ENCODE results near the gene PRKN.

The PRKN gene

GRCh38 chr6:161489626-161490306 is 1237.8 kb downstream of the PRKN start:
- Histone ChIP-seq H3K4me3 (ENCODE audit: low read depth in 1 of 2, low read length in 2 of 2) (no peak overlapping the region), H3K36me3 (ENCODE audit: control insufficient read depth in 1 of 2, insufficient read depth in 2 of 2, low read length in 2 of 2) (no peaks in the 10 kb centered on the region), H3K9me3 (ENCODE audit: control insufficient read depth in 1 of 2, low read length in 2 of 2) (no peaks in the 10 kb centered on the region), H3K27ac (ENCODE audit: low read depth, low read length) (no peak overlapping the region), H3K27me3 (ENCODE audit: control insufficient read depth in 1 of 2, insufficient read depth in 2 of 2, low read length in 2 of 2) (no peaks in the 10 kb centered on the region), H3K9ac (ENCODE audit: low read depth in 1 of 2, low read length in 2 of 2) (no peak overlapping the region), H3K4me1 (ENCODE audit: control insufficient read depth in 1 of 2, insufficient read depth in 2 of 2, low read length in 2 of 2) (no peaks in the 10 kb centered on the region)

GRCh38 chr6:161487694-161488093 is 1239.9 kb downstream of the PRKN start:
- no peaks in the 10 kb centered on the region for H3K36me3 ChIP-seq (ENCODE audit: control insufficient read depth in 1 of 2, insufficient read depth in 2 of 2, low read length in 2 of 2)
- H3K27me3 ChIP-seq (ENCODE audit: control insufficient read depth in 1 of 2, insufficient read depth in 2 of 2, low read length in 2 of 2): no peaks in the 10 kb centered on the region
- H3K4me3 ChIP-seq (ENCODE audit: low read depth in 1 of 2, low read length in 2 of 2): no peak overlapping the region
- H3K9ac ChIP-seq (ENCODE audit: low read depth in 1 of 2, low read length in 2 of 2): no peak overlapping the region
- no peaks in the 10 kb centered on the region for H3K4me1 ChIP-seq (ENCODE audit: control insufficient read depth in 1 of 2, insufficient read depth in 2 of 2, low read length in 2 of 2)
- no peaks in the 10 kb centered on the region for H3K9me3 ChIP-seq (ENCODE audit: control insufficient read depth in 1 of 2, low read length in 2 of 2)
- no peak overlapping the region for H3K27ac ChIP-seq (ENCODE audit: low read depth, low read length)

GRCh38 chr6:161487217-161487531 is 1240.4 kb downstream of the PRKN start:
- Histone ChIP-seq H3K27me3 (ENCODE audit: control insufficient read depth in 1 of 2, insufficient read depth in 2 of 2, low read length in 2 of 2) (no peaks in the 10 kb centered on the region), H3K9ac (ENCODE audit: low read depth in 1 of 2, low read length in 2 of 2) (no peak overlapping the region), H3K4me3 (ENCODE audit: low read depth in 1 of 2, low read length in 2 of 2) (no peak overlapping the region), H3K9me3 (ENCODE audit: control insufficient read depth in 1 of 2, low read length in 2 of 2) (no peaks in the 10 kb centered on the region), H3K36me3 (ENCODE audit: control insufficient read depth in 1 of 2, insufficient read depth in 2 of 2, low read length in 2 of 2) (no peaks in the 10 kb centered on the region), H3K27ac (ENCODE audit: low read depth, low read length) (no peak overlapping the region), H3K4me1 (ENCODE audit: control insufficient read depth in 1 of 2, insufficient read depth in 2 of 2, low read length in 2 of 2) (no peaks in the 10 kb centered on the region)

- H3K36me3 ChIP-seq (ENCODE audit: control insufficient read depth in 1 of 2, insufficient read depth in 2 of 2, low read length in 2 of 2): no peaks in the 10 kb centered on the region
- no peaks in the 10 kb centered on the region for H3K4me1 ChIP-seq (ENCODE audit: control insufficient read depth in 1 of 2, insufficient read depth in 2 of 2, low read length in 2 of 2)
- no peaks in the 10 kb centered on the region for H3K27me3 ChIP-seq (ENCODE audit: control insufficient read depth in 1 of 2, insufficient read depth in 2 of 2, low read length in 2 of 2)
- H3K9ac ChIP-seq (ENCODE audit: low read depth in 1 of 2, low read length in 2 of 2): no peak overlapping the region
- H3K27ac ChIP-seq (ENCODE audit: low read depth, low read length): no peak overlapping the region
- H3K9me3 ChIP-seq (ENCODE audit: control insufficient read depth in 1 of 2, low read length in 2 of 2): no peaks in the 10 kb centered on the region
- no peak overlapping the region for H3K4me3 ChIP-seq (ENCODE audit: low read depth in 1 of 2, low read length in 2 of 2)
These were observed 1241.0 kb downstream of the PRKN start for GRCh38 chr6:161486361-161487216.

- Histone ChIP-seq H3K27ac (ENCODE audit: low read depth, low read length) (no peak overlapping the region), H3K4me3 (ENCODE audit: low read depth in 1 of 2, low read length in 2 of 2) (no peak overlapping the region), H3K36me3 (ENCODE audit: control insufficient read depth in 1 of 2, insufficient read depth in 2 of 2, low read length in 2 of 2) (no peaks in the 10 kb centered on the region), H3K9ac (ENCODE audit: low read depth in 1 of 2, low read length in 2 of 2) (no peak overlapping the region), H3K27me3 (ENCODE audit: control insufficient read depth in 1 of 2, insufficient read depth in 2 of 2, low read length in 2 of 2) (no peaks in the 10 kb centered on the region), H3K9me3 (ENCODE audit: control insufficient read depth in 1 of 2, low read length in 2 of 2) (no peaks in the 10 kb centered on the region), H3K4me1 (ENCODE audit: control insufficient read depth in 1 of 2, insufficient read depth in 2 of 2, low read length in 2 of 2) (no peaks in the 10 kb centered on the region)
These were observed 1245.1 kb downstream of the PRKN start for GRCh38 chr6:161482517-161482858.

- Histone ChIP-seq H3K27ac (ENCODE audit: low read depth, low read length) (no peak overlapping the region), H3K36me3 (ENCODE audit: control insufficient read depth in 1 of 2, insufficient read depth in 2 of 2, low read length in 2 of 2) (no peaks in the 10 kb centered on the region), H3K4me3 (ENCODE audit: low read depth in 1 of 2, low read length in 2 of 2) (no peak overlapping the region), H3K9ac (ENCODE audit: low read depth in 1 of 2, low read length in 2 of 2) (no peak overlapping the region), H3K4me1 (ENCODE audit: control insufficient read depth in 1 of 2, insufficient read depth in 2 of 2, low read length in 2 of 2) (no peaks in the 10 kb centered on the region), H3K9me3 (ENCODE audit: control insufficient read depth in 1 of 2, low read length in 2 of 2) (no peaks in the 10 kb centered on the region), H3K27me3 (ENCODE audit: control insufficient read depth in 1 of 2, insufficient read depth in 2 of 2, low read length in 2 of 2) (no peaks in the 10 kb centered on the region)
These were observed 1245.6 kb downstream of the PRKN start for GRCh38 chr6:161481786-161482516.

- H3K4me1 ChIP-seq (ENCODE audit: control insufficient read depth in 1 of 2, insufficient read depth in 2 of 2, low read length in 2 of 2): no peaks in the 10 kb centered on the region
- H3K9me3 ChIP-seq (ENCODE audit: control insufficient read depth in 1 of 2, low read length in 2 of 2): no peaks in the 10 kb centered on the region
- no peaks in the 10 kb centered on the region for H3K36me3 ChIP-seq (ENCODE audit: control insufficient read depth in 1 of 2, insufficient read depth in 2 of 2, low read length in 2 of 2)
- no peak overlapping the region for H3K4me3 ChIP-seq (ENCODE audit: low read depth in 1 of 2, low read length in 2 of 2)
- no peak overlapping the region for H3K27ac ChIP-seq (ENCODE audit: low read depth, low read length)
- H3K9ac ChIP-seq (ENCODE audit: low read depth in 1 of 2, low read length in 2 of 2): no peak overlapping the region
- H3K27me3 ChIP-seq (ENCODE audit: control insufficient read depth in 1 of 2, insufficient read depth in 2 of 2, low read length in 2 of 2): no peaks in the 10 kb centered on the region
These were observed 1247.0 kb downstream of the PRKN start for GRCh38 chr6:161480421-161481155.

GRCh38 chr6:161479376-161479775 is 1248.2 kb downstream of the PRKN start:
- Histone ChIP-seq H3K9ac (ENCODE audit: low read depth in 1 of 2, low read length in 2 of 2) (no peak overlapping the region), H3K4me1 (ENCODE audit: control insufficient read depth in 1 of 2, insufficient read depth in 2 of 2, low read length in 2 of 2) (no peaks in the 10 kb centered on the region), H3K4me3 (ENCODE audit: low read depth in 1 of 2, low read length in 2 of 2) (no peak overlapping the region), H3K27me3 (ENCODE audit: control insufficient read depth in 1 of 2, insufficient read depth in 2 of 2, low read length in 2 of 2) (no peaks in the 10 kb centered on the region), H3K9me3 (ENCODE audit: control insufficient read depth in 1 of 2, low read length in 2 of 2) (no peaks in the 10 kb centered on the region), H3K27ac (ENCODE audit: low read depth, low read length) (no peak overlapping the region), H3K36me3 (ENCODE audit: control insufficient read depth in 1 of 2, insufficient read depth in 2 of 2, low read length in 2 of 2) (no peaks in the 10 kb centered on the region)

- Histone ChIP-seq H3K27me3 (ENCODE audit: control insufficient read depth in 1 of 2, insufficient read depth in 2 of 2, low read length in 2 of 2) (no peaks in the 10 kb centered on the region), H3K27ac (ENCODE audit: low read depth, low read length) (no peak overlapping the region), H3K4me1 (ENCODE audit: control insufficient read depth in 1 of 2, insufficient read depth in 2 of 2, low read length in 2 of 2) (no peaks in the 10 kb centered on the region), H3K36me3 (ENCODE audit: control insufficient read depth in 1 of 2, insufficient read depth in 2 of 2, low read length in 2 of 2) (no peaks in the 10 kb centered on the region), H3K9ac (ENCODE audit: low read depth in 1 of 2, low read length in 2 of 2) (no peak overlapping the region), H3K9me3 (ENCODE audit: control insufficient read depth in 1 of 2, low read length in 2 of 2) (no peaks in the 10 kb centered on the region), H3K4me3 (ENCODE audit: low read depth in 1 of 2, low read length in 2 of 2) (no peak overlapping the region)
These were observed 1249.6 kb downstream of the PRKN start for GRCh38 chr6:161477876-161478425.
